Endothelial cell (in vitro differentiated cells): ENCODE data around the gene RNF40. TPM values are rescaled to one million over a fixed set of nuclear protein-coding genes. Genes with fewer than 3 reads are reported as not detected.

Experiments used
- DNase-seq: peaks from one replicate; pipeline ENCODE4 v3.0.0; 2021; ENCODE audit warnings: low spot score
- H3K27ac Mint-ChIP-seq: one replicate; pipeline ENCODE4 v1.8.0; 2021; ENCODE audit warnings: mixed read lengths, inconsistent platforms; ENCODE audit not compliant: unreplicated experiment
- H3K27me3 Mint-ChIP-seq: one replicate; pipeline ENCODE4 v1.8.0; 2021; ENCODE audit warnings: mild to moderate bottlenecking, moderate library complexity, mixed read lengths, inconsistent platforms; ENCODE audit not compliant: unreplicated experiment
- H3K36me3 Mint-ChIP-seq: one replicate; pipeline ENCODE4 v1.8.0; 2021; ENCODE audit warnings: mild to moderate bottlenecking, low read depth, mixed read lengths, inconsistent platforms; ENCODE audit not compliant: unreplicated experiment
- H3K4me1 Mint-ChIP-seq: one replicate; pipeline ENCODE4 v1.8.0; 2021; ENCODE audit warnings: mild to moderate bottlenecking, mixed read lengths, inconsistent platforms; ENCODE audit not compliant: unreplicated experiment
- H3K4me3 Mint-ChIP-seq: one replicate; pipeline ENCODE4 v1.8.0; 2021; ENCODE audit warnings: mild to moderate bottlenecking, mixed read lengths, inconsistent platforms; ENCODE audit not compliant: unreplicated experiment
- H3K9me3 Mint-ChIP-seq: one replicate; pipeline ENCODE4 v1.8.0; 2021; ENCODE audit warnings: mixed read lengths, inconsistent platforms; ENCODE audit not compliant: unreplicated experiment
- total RNA-seq: library from RNA; stranded (reverse); fragmentation: NEBNext Ultra II Directional; extraction: Animal tissue kit (Norgen Biotek cat#: 25700); gene quantifications from one replicate; pipeline ENCODE4 v1.2.1, GENCODE V29; 2021; ENCODE audit not compliant: unreplicated experiment
- TF ChIP-seq, protein P1 (sequence below): fragments of 200-600 bp; sonication (generic); IDR thresholded peaks from one replicate; pipeline ENCODE4 v1.5.0; 2021; ENCODE audit warnings: antibody characterized with exemption; ENCODE audit not compliant: unreplicated experiment

Gene RNF40
- total RNA-seq, 1 donor from 2014 or later, result 108 TPM

DNA sequence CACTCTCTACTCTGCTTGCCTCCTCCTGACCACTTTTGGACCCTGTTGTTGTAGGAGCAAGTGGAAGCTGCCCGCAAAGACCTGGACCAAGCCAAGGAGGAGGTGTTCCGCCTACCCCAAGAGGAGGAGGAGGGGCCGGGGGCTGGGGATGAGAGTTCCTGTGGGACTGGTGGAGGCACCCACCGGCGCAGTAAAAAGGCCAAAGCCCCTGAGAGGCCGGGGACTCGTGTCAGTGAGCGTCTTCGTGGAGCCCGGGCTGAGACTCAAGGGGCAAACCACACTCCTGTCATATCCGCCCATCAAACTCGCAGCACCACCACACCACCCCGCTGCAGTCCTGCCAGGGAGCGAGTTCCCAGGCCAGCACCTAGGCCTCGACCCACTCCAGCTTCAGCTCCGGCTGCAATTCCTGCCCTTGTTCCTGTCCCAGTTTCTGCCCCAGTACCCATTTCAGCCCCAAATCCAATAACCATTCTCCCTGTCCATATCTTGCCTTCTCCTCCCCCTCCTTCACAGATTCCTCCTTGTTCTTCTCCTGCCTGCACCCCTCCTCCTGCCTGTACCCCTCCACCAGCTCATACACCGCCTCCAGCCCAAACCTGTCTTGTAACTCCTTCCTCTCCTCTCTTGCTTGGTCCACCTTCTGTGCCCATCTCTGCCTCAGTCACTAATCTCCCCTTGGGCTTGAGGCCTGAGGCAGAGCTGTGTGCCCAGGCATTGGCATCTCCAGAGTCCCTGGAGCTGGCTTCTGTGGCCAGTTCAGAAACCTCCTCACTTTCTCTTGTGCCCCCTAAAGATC, 24.9 kb upstream of the RNF40 start:
- H3K4me1 Mint-ChIP-seq, result peaks cover 15% of the 10 kb centered on the region
- H3K36me3 Mint-ChIP-seq, result peaks cover 58% of the 10 kb centered on the region
- H3K9me3 Mint-ChIP-seq, result no peaks in the 10 kb centered on the region
- H3K27ac Mint-ChIP-seq, result peak overlapping the region; percentile 57
- peaks cover 9% of the 10 kb centered on the region for H3K27me3 Mint-ChIP-seq
- peak overlapping the region; percentile 79 for H3K4me3 Mint-ChIP-seq
- no peak for DNase-seq
- TF ChIP-seq, protein P1, sequence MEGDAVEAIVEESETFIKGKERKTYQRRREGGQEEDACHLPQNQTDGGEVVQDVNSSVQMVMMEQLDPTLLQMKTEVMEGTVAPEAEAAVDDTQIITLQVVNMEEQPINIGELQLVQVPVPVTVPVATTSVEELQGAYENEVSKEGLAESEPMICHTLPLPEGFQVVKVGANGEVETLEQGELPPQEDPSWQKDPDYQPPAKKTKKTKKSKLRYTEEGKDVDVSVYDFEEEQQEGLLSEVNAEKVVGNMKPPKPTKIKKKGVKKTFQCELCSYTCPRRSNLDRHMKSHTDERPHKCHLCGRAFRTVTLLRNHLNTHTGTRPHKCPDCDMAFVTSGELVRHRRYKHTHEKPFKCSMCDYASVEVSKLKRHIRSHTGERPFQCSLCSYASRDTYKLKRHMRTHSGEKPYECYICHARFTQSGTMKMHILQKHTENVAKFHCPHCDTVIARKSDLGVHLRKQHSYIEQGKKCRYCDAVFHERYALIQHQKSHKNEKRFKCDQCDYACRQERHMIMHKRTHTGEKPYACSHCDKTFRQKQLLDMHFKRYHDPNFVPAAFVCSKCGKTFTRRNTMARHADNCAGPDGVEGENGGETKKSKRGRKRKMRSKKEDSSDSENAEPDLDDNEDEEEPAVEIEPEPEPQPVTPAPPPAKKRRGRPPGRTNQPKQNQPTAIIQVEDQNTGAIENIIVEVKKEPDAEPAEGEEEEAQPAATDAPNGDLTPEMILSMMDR, result no peak

DNA sequence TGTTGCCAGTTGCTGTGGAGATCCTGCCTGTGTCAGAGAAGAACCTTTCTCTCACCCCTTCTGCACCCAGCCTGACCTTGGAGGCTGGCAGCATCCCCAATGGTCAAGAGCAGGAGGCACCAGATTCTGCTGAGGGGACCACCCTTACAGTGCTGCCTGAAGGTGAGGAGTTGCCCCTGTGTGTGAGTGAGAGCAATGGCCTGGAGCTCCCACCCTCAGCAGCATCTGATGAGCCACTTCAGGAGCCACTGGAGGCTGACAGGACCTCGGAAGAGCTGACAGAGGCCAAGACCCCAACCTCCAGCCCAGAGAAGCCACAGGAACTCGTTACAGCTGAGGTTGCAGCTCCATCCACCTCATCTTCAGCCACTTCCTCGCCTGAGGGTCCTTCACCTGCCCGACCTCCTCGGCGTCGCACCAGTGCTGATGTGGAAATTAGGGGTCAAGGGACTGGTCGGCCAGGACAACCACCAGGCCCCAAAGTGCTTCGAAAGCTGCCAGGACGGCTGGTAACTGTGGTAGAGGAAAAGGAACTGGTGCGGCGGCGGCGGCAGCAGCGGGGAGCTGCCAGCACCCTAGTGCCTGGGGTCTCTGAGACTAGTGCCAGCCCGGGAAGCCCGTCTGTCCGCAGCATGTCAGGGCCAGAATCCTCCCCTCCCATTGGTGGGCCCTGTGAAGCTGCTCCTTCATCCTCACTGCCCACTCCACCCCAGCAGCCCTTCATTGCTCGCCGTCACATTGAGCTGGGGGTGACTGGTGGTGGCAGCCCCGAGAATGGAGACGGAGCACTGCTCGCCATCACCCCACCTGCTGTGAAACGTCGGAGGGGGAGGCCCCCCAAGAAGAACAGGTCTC, 24.1 kb upstream of the RNF40 start:
- no peak for DNase-seq
- TF ChIP-seq, protein P1, result no peak
- Mint-ChIP-seq H3K9me3 (no peaks in the 10 kb centered on the region), H3K36me3 (peaks cover 55% of the 10 kb centered on the region), H3K4me3 (no peak overlapping the region), H3K4me1 (peaks cover 15% of the 10 kb centered on the region), H3K27ac (peak overlapping the region; percentile 74), H3K27me3 (peaks cover 9% of the 10 kb centered on the region)

DNA sequence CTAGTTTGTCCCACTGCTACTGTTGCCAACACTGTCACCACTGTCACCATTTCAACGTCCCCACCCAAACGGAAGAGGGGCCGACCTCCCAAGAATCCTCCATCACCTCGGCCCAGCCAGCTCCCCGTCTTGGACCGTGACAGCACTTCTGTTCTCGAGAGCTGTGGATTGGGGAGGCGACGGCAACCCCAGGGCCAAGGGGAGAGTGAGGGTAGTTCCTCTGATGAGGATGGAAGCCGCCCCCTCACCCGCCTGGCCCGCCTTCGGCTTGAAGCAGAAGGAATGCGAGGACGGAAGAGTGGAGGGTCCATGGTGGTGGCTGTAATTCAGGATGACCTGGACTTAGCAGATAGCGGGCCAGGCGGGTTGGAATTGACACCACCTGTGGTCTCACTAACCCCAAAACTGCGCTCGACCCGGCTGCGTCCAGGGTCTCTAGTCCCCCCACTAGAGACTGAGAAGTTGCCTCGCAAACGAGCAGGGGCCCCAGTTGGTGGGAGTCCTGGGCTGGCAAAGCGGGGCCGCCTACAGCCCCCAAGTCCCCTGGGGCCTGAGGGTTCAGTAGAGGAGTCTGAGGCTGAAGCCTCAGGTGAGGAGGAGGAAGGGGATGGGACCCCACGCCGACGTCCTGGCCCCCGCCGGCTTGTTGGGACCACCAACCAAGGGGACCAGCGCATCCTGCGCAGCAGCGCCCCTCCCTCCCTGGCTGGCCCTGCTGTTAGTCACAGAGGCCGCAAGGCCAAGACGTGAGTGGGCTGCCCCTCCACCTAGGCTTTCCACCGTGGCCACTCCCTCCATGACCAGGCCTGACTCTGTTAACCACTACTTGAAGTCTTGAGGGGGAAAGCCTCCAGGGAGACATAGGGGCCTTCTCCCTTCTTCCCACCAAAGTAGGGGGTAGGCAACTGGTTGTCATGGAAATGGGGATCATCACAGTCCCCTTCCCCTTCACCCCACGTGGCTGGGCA, 22.9 kb upstream of the RNF40 start:
- Mint-ChIP-seq H3K4me3 (no peak overlapping the region), H3K27ac (peak overlapping the region; percentile 42), H3K36me3 (peaks cover 51% of the 10 kb centered on the region), H3K27me3 (peaks cover 6% of the 10 kb centered on the region), H3K9me3 (no peaks in the 10 kb centered on the region), H3K4me1 (peaks cover 15% of the 10 kb centered on the region)
- no peak for DNase-seq
- TF ChIP-seq, protein P1, result no peak

DNA sequence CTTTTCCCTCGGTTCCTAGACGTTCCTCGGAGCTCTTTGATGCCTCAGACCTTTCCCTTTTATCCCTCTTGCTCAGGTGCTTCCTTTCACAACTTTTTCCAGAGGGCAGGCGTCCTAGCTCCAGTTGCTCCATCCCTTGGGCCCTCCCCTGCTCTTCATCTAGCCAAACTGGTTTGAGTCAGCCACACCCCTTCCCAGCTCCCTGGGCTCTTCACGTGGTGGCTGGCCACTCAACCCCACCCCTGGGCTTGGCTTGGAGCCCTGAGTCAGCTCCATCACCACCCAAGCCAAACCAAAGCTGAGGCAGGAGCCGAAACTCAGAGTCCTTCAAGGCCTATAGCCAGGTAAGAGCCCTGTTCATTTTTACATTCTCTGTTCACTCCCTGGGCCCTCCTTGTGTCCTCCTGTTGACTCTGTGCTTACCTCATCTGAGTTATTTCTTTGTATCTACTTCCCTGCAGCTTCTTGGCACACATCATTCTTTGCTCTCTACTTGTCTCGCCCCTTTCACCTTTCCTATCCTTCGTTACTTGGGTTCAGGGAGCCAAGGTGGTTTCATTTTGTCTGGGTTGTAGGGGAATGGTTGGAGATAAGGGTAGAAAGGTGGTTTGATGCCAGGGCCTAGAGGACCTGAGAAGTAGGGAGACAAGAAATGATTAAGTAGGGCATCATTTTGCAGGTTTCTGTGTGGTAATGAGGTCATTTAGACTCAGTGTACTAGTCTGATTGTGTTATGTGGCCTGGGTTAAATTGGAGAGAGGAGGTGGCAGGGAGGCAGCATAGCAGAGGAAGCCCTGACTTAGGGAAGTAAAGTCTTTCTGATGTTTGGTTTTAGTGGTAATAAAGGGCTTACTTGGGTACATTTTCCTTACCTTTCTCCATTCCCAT, 21.5 kb upstream of the RNF40 start:
- TF ChIP-seq, protein P1, result no peak
- Mint-ChIP-seq H3K4me1 (peaks cover 15% of the 10 kb centered on the region), H3K9me3 (no peaks in the 10 kb centered on the region), H3K27me3 (peaks cover 6% of the 10 kb centered on the region), H3K36me3 (peaks cover 48% of the 10 kb centered on the region), H3K27ac (peak overlapping the region; percentile 59), H3K4me3 (peak overlapping the region; percentile 31)
- no peak for DNase-seq
